Erythroblast (primary cell): Measurements from ENCODE around the gene ZNF658.
A peak's percentile ranks its signal among the peaks of the same experiment; 100 is the strongest.
"Not testable (repeated sequence)": the region's sequence is repeated elsewhere in the genome, so short reads cannot be mapped to it uniquely, and the experiment has no call there.

ENCODE experiments used
- GATA1 ChIP-seq: IDR thresholded peaks from 2 replicates; pipeline ENCODE4 v1.6.1; 2011; ENCODE audit warnings: low read depth, mild to moderate bottlenecking, control low read depth, low read length, moderate library complexity
- POLR2A ChIP-seq: IDR thresholded peaks from 2 replicates; pipeline ENCODE4 v1.6.1; 2011; ENCODE audit warnings: mild to moderate bottlenecking, low read length

- TF ChIP-seq POLR2A = peak; percentile 2
- TF ChIP-seq GATA1 = not testable (repeated sequence)
These were observed 616 bp downstream of the ZNF658 start for GRCh38 chr9:66901141-66901540.
